Caco-2 (cell line): ENCODE data around the gene VAT1L. TPM values are rescaled to one million over a fixed set of nuclear protein-coding genes. Genes with fewer than 3 reads are reported as not detected.

Experiments used
- BruUV-seq: library from RNA; stranded (reverse); fragments of 400-500 nt; replicated peaks from 2 replicates; lab custom pipeline; 2021; lab: Mats Ljungman, UMichigan
- CTCF ChIA-PET: fragments of 300-600 bp; sonication (Branson Sonifier 250); formaldehyde crosslinking; loops from one replicate; lab custom pipeline; 2022; ENCODE audit warnings: antibody characterized with exemption; lab: Charles Lee
- POLR2A ChIA-PET: fragments of 300-600 bp; sonication (Branson Sonifier 250); formaldehyde crosslinking; loops from one replicate; lab custom pipeline; 2022; ENCODE audit warnings: antibody characterized with exemption; lab: Charles Lee
- DNase-seq, 2 experiments: peaks; one replicate each; pipeline versions ENCODE4 v3.0.0 to v3.0.0-alpha.2; 2020 to 2022
- H3K27me3 ChIP-seq: replicated peaks from 2 replicates; pipeline ENCODE4 v1.6.0; 2011; ENCODE audit warnings: low read length; ENCODE audit not compliant: control insufficient read depth, insufficient read depth
- H3K36me3 ChIP-seq: 2 replicates; pipeline ENCODE4 v1.5.1; 2011; ENCODE audit warnings: low read length; ENCODE audit not compliant: control insufficient read depth, insufficient read depth
- H3K4me1 ChIP-seq: fragments of 250-450 bp; sonication (Bioruptor Pico); 2 replicates; pipeline ENCODE4 v1.5.1; 2020; ENCODE audit warnings: mild to moderate bottlenecking
- H3K4me3 ChIP-seq: 2 replicates; pipeline ENCODE4 v1.5.1; 2011; ENCODE audit warnings: low read depth, mild to moderate bottlenecking, control low read depth, low read length
- H3K9me3 ChIP-seq: fragments of 250-450 bp; sonication (Bioruptor Pico); 2 replicates; pipeline ENCODE4 v1.5.1; 2020; ENCODE audit warnings: mild to moderate bottlenecking, moderate library complexity
- H3K27ac Mint-ChIP-seq: one replicate; pipeline ENCODE4 v1.8.0; 2022; ENCODE audit warnings: mixed read lengths; ENCODE audit not compliant: unreplicated experiment
- H3K27me3 Mint-ChIP-seq: one replicate; pipeline ENCODE4 v1.8.0; 2022; ENCODE audit warnings: mixed read lengths; ENCODE audit not compliant: insufficient read depth, unreplicated experiment
- H3K36me3 Mint-ChIP-seq: one replicate; pipeline ENCODE4 v1.8.0; 2022; ENCODE audit warnings: mild to moderate bottlenecking, mixed read lengths; ENCODE audit not compliant: insufficient read depth, unreplicated experiment
- H3K4me1 Mint-ChIP-seq: one replicate; pipeline ENCODE4 v1.8.0; 2022; ENCODE audit warnings: low read depth, mixed read lengths; ENCODE audit not compliant: unreplicated experiment
- H3K4me3 Mint-ChIP-seq: one replicate; pipeline ENCODE4 v1.8.0; 2022; ENCODE audit warnings: mild to moderate bottlenecking, moderate library complexity, mixed read lengths; ENCODE audit not compliant: unreplicated experiment
- H3K9me3 Mint-ChIP-seq: one replicate; pipeline ENCODE4 v1.8.0; 2022; ENCODE audit warnings: mixed read lengths; ENCODE audit not compliant: unreplicated experiment
- CTCF ChIP-seq, 2 experiments: fragments of 200-600 bp in 1 of 2; IDR thresholded peaks; 1 replicate in 1 of 2; 2 replicates in 1 of 2; pipeline versions ENCODE4 v1.5.1 to v1.8.0; 2011 to 2022; ENCODE audit warnings: antibody characterized with exemption in 1 of 2, control low read depth in 1 of 2, inconsistent platforms in 1 of 2, low read depth in 1 of 2, low read length in 1 of 2, mild to moderate bottlenecking in 1 of 2, moderate library complexity in 1 of 2; ENCODE audit not compliant: insufficient read depth in 1 of 2, severe bottlenecking in 1 of 2, unreplicated experiment in 1 of 2
- intact Hi-C: fragments of 100-400 bp; cut with micrococcal nuclease; formaldehyde crosslinking; loops from one replicate; pipeline ENCODE4 v1.10.0; 2022; ENCODE audit not compliant: unreplicated experiment
- total RNA-seq: library from RNA; stranded (reverse); gene quantifications from 2 replicates; pipeline ENCODE4 v1.2.3, GENCODE V29; 2022

Gene VAT1L
- total RNA-seq, 1 experiment from 2014 or later = not detected

- no peaks in the 10 kb centered on the region for H3K27me3 ChIP-seq
- H3K4me1 Mint-ChIP-seq = no peaks in the 10 kb centered on the region
- no peak overlapping the region for H3K4me3 ChIP-seq
- H3K9me3 ChIP-seq = peaks cover 8% of the 10 kb centered on the region; the same call in 1 of the 2 replicates
- BruUV-seq = no TSS peak
- H3K27ac Mint-ChIP-seq = no peak overlapping the region
- no peak overlapping the region for H3K4me3 Mint-ChIP-seq
- POLR2A ChIA-PET = interaction anchor here (0.6 kb wide), 1 partner anchor 1741 kb away, joined by 3 read pairs; no protein-coding TSS in a partner anchor
- CTCF ChIA-PET = no interaction called here
- H3K36me3 ChIP-seq = no peaks in the 10 kb centered on the region
- H3K4me1 ChIP-seq = no peaks in the 10 kb centered on the region
- H3K27me3 Mint-ChIP-seq = peaks cover 3% of the 10 kb centered on the region
- TF ChIP-seq CTCF (IDR thresholded peaks at IDR 0.05; ENCODE audit: insufficient read depth in 1 of 2, low read depth in 1 of 2, low read length in 1 of 2, severe bottlenecking in 1 of 2, unreplicated experiment in 1 of 2) = no peak
- no peaks in the 10 kb centered on the region for H3K36me3 Mint-ChIP-seq
- peaks cover 28% of the 10 kb centered on the region for H3K9me3 Mint-ChIP-seq
- intact Hi-C loops = no loop called here
- no peak for DNase-seq
These were observed 207.6 kb downstream of the VAT1L start for GRCh38 chr16:77995843-77996455.

DNA sequence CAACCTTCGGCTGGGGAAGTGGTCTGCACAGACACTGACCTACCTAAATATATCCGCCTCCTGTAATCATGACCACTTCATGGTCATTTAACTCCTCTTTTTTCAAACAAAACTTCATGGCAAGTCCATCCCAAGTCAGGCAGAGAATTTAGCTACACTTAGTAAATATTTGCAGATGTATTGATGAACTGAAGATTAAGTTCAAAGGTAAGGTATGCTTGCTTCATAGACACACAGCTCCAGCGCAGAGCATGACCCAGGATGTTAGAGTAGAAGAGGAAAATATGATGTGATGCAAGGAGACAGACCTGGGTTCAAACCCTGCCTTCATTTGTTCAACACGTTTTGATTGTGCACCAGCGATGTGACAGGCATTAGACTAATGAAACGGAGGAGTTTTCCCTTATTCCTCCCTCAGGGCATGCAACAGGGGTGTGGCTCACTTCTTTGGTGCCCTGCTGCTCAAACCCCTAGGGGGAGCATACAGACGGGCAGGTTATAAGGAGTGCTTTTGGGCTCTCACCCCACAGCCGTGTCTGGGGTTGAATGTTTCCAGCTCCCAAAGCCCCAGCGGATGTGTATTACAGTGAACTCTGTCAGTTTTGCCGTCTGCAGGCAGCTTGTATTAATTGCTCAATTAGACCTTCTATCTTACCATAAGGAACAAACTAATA, 210.1 kb downstream of the VAT1L start:
- H3K27me3 Mint-ChIP-seq = no peaks in the 10 kb centered on the region
- CTCF ChIA-PET = no interaction called here
- no peaks in the 10 kb centered on the region for H3K36me3 Mint-ChIP-seq
- no peaks in the 10 kb centered on the region for H3K36me3 ChIP-seq
- no peak overlapping the region for H3K4me3 ChIP-seq
- DNase-seq = no peak
- H3K27ac Mint-ChIP-seq = no peak overlapping the region
- peaks cover 8% of the 10 kb centered on the region; the same call in 1 of the 2 replicates for H3K9me3 ChIP-seq
- no peak for TF ChIP-seq CTCF (IDR thresholded peaks at IDR 0.05; ENCODE audit: insufficient read depth in 1 of 2, low read depth in 1 of 2, low read length in 1 of 2, severe bottlenecking in 1 of 2, unreplicated experiment in 1 of 2)
- no peak overlapping the region for H3K4me3 Mint-ChIP-seq
- intact Hi-C loops = no loop called here
- H3K9me3 Mint-ChIP-seq = peaks cover 20% of the 10 kb centered on the region
- H3K4me1 ChIP-seq = no peaks in the 10 kb centered on the region
- no TSS peak for BruUV-seq
- POLR2A ChIA-PET = no interaction called here
- H3K4me1 Mint-ChIP-seq = no peaks in the 10 kb centered on the region
- no peaks in the 10 kb centered on the region for H3K27me3 ChIP-seq

GRCh38 chr16:78001451-78002025, 213.2 kb downstream of the VAT1L start:
- CTCF ChIA-PET = interaction anchor here (0.7 kb wide), 1 partner anchor 50 kb away, joined by 3 read pairs; no protein-coding TSS in a partner anchor
- intact Hi-C loops = no loop called here
- H3K36me3 Mint-ChIP-seq = no peaks in the 10 kb centered on the region

More at GRCh38 chr16:78001451-78002025, 213.2 kb downstream of the VAT1L start:
- Histone ChIP-seq H3K4me3 (no peak overlapping the region), H3K9me3 (peaks cover 4% of the 10 kb centered on the region; the same call in 1 of the 2 replicates), H3K36me3 (no peaks in the 10 kb centered on the region), H3K27me3 (no peaks in the 10 kb centered on the region), H3K4me1 (no peaks in the 10 kb centered on the region)
- no peak for TF ChIP-seq CTCF (IDR thresholded peaks at IDR 0.05; ENCODE audit: insufficient read depth in 1 of 2, low read depth in 1 of 2, low read length in 1 of 2, severe bottlenecking in 1 of 2, unreplicated experiment in 1 of 2)
- H3K27ac Mint-ChIP-seq = no peak overlapping the region
- H3K4me1 Mint-ChIP-seq = no peaks in the 10 kb centered on the region
- H3K27me3 Mint-ChIP-seq = no peaks in the 10 kb centered on the region
- DNase-seq = no peak
- H3K9me3 Mint-ChIP-seq = peaks cover 1% of the 10 kb centered on the region
- no peak overlapping the region for H3K4me3 Mint-ChIP-seq
- POLR2A ChIA-PET = no interaction called here
- no TSS peak for BruUV-seq
